ENCODE data around the gene MMP28. TPM values are rescaled to one million over a fixed set of nuclear protein-coding genes. Genes with fewer than 3 reads are reported as not detected.

Gene MMP28
- total RNA-seq, 1 experiment from 2014 or later = 2.4 TPM

GRCh38 chr17:35716173-35716572, 79.3 kb downstream of the MMP28 start:
- Histone ChIP-seq H3K4me2 (ENCODE audit: low read length) (no peak overlapping the region), H3K4me3 (ENCODE audit: low read length) (no peak overlapping the region), H3K9me3 (ENCODE audit: low read length) (no peaks in the 10 kb centered on the region), H3K27me3 (ENCODE audit: low read length) (no peaks in the 10 kb centered on the region), H3K9me2 (replicated peaks; ENCODE audit: low read length) (no peaks in the 10 kb centered on the region), H3K27ac (ENCODE audit: low read length) (no peak overlapping the region), H4K20me1 (ENCODE audit: low read length) (no peaks in the 10 kb centered on the region), H3K79me2 (ENCODE audit: low read length) (no peaks in the 10 kb centered on the region), H3K36me3 (ENCODE audit: low read depth, low read length) (peaks cover 23% of the 10 kb centered on the region; the same call in 1 of the 2 replicates), H2AFZ (ENCODE audit: low read length) (no peak overlapping the region), H3F3A (ENCODE audit: low read length, unreplicated experiment) (no peaks in the 10 kb centered on the region), H3K9ac (ENCODE audit: low read length) (no peak overlapping the region), H3K4me1 (ENCODE audit: insufficient read depth, low read length) (no peaks in the 10 kb centered on the region)
- no peak for DNase-seq
- ChIA-PET CTCF (no interaction called here), POLR2A (ENCODE audit: unreplicated experiment) (no interaction called here)
- TF ChIP-seq EZH2 (IDR thresholded peaks at IDR 0.05; ENCODE audit: low read length, unreplicated experiment) (no peak), EZH2phosphoT487 (IDR thresholded peaks at IDR 0.05; ENCODE audit: borderline replicate concordance, low read length) (no peak), CTCF (conservative IDR thresholded peaks at IDR 0.05; ENCODE audit: low read depth, low read length) (no peak)
- intact Hi-C loops (cut with micrococcal nuclease) = no loop called here
- ATAC-seq = no peak
- no TSS peak for BruUV-seq (replicated peaks)

Other genes starting within 250 kb of the MMP28 start
- gene SLFN14, start 234.8 kb downstream of the MMP28 start, total RNA-seq (2014; rRNA removed) = not detected in 2 replicates
- 2.4 and 3.9 TPM in 2 replicates for gene PEX12, start 217.1 kb downstream of the MMP28 start, total RNA-seq (2014; rRNA removed)
- gene AP2B1, start 208.3 kb downstream of the MMP28 start, total RNA-seq (2014; rRNA removed) = 70.2 and 84.9 TPM in 2 replicates
- 0.52 and 0.77 TPM in 2 replicates for gene RASL10B, start 64.0 kb downstream of the MMP28 start, total RNA-seq (2014; rRNA removed)
- not detected in 2 replicates for gene GAS2L2, start 42.4 kb downstream of the MMP28 start, total RNA-seq (2014; rRNA removed)
- not detected in 2 replicates for gene C17orf50, start 34.8 kb downstream of the MMP28 start, total RNA-seq (2014; rRNA removed)
- 32.4 and 48.1 TPM in 2 replicates for gene TAF15, start 13.8 kb upstream of the MMP28 start, total RNA-seq (2014; rRNA removed)
- not detected in 2 replicates for gene HEATR9, start 73.2 kb upstream of the MMP28 start, total RNA-seq (2014; rRNA removed)
- not detected in 2 replicates for gene CCL5, start 84.7 kb upstream of the MMP28 start, total RNA-seq (2014; rRNA removed)
- 2.0 and 2.6 TPM in 2 replicates for gene RDM1, start 135.1 kb upstream of the MMP28 start, total RNA-seq (2014; rRNA removed)
- gene LYZL6, start 148.1 kb upstream of the MMP28 start, total RNA-seq (2014; rRNA removed) = not detected in 2 replicates
- not detected in 2 replicates for gene CCL16, start 185.9 kb upstream of the MMP28 start, total RNA-seq (2014; rRNA removed)
- gene CCL14, start 191.1 kb upstream of the MMP28 start, total RNA-seq (2014; rRNA removed) = not detected in 2 replicates
- gene CCL15, start 205.9 kb upstream of the MMP28 start, total RNA-seq (2014; rRNA removed) = not detected in 2 replicates
- not detected in 2 replicates for gene CCL23, start 222.3 kb upstream of the MMP28 start, total RNA-seq (2014; rRNA removed)

Data from PC-3 (cell line).